ENCODE results near the gene CELF2.
A peak's percentile ranks its signal among the peaks of the same experiment; 100 is the strongest.

Gene CELF2

GRCh38 chr10:11154849-11155498 lies 137.3 kb downstream of the CELF2 start:
- DNase-seq (ENCODE audit: low spot score) = no peak

DNA sequence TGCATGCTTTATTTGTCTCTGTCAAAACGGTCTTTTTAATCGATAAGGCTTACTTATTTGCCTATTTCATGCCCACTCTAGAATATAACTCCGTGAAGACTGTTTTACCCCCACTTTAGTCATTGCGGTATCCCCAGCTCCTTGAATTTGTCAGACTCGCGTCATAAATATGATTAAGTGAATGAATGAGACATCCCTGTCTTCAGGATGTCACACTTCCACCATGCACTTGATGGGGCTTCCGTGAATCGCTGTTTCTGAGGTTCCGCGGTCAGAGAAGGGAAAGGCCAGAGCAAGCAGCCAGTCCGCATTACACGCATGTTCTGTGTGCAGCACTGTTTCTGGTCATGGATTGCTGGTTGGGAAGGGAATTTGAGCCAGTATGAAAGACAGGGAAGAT lies 138.8 kb downstream of the CELF2 start:
- no peak for DNase-seq (ENCODE audit: low spot score)

GRCh38 chr10:11157292-11158076 lies 139.8 kb downstream of the CELF2 start:
- no peak for DNase-seq (ENCODE audit: low spot score)

DNA sequence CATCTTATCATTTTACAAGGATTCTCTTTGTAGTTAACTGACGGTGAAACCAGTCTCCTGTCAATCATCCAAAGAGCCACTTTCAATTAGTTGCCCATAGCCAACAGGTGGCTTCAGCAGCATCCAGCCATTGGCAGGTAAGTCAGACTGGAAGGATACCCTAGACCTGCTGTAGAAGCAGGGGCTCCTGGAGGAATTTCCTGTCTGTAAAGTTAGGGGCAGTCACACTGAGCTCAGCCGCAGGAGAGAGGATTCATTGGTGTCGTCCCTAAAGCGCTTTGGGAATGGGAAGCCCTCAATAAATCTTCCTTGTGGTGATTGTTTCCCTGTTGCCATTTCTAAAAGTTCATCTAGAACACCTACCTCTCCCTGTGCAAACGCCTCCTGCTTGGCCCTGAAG lies 140.4 kb downstream of the CELF2 start:
- no peak for DNase-seq (ENCODE audit: low spot score)

- DNase-seq (ENCODE audit: low spot score) = no peak
Observed at GRCh38 chr10:11159543-11160215, 142.0 kb downstream of the CELF2 start.

DNA sequence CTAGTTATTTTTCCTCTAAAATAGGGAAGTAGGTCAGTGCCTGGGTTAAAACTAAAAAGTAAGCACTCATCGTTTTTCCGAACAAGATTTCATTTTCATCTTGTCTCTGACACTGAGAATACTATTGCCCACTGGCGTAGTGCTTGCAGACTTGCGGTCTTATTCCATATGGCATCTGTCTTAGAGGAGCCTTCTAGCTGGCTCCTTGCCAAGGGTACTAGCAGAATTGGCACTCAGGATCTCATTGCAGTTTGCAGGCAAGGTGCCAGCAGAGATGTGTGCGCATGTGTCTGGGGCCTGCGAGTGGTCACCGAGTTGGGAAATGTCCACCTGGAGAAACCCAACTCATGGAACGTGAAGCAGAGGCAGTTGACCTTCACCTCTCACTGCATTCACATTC lies 143.4 kb downstream of the CELF2 start:
- no peak for DNase-seq (ENCODE audit: low spot score)

DNA sequence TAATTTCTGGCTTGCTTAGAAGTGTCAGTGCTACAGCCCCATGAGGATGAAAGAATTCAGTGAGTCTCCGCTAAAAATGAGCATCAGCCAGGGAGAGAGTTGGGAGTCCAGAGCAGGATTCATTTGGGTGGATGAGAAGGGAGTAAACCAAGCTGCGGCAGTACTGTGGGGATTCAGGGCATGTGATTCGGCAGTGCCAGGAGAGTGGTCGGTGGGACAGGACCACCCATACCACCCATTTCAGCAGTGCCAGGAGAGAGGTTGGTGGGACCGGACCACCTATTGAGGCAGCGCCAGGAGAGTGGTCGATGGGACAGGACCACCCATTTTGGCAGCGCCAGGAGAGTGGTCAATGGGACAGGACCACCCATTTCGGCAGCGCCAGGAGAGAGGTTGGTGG lies 144.2 kb downstream of the CELF2 start:
- no peak for DNase-seq (ENCODE audit: low spot score)

DNA sequence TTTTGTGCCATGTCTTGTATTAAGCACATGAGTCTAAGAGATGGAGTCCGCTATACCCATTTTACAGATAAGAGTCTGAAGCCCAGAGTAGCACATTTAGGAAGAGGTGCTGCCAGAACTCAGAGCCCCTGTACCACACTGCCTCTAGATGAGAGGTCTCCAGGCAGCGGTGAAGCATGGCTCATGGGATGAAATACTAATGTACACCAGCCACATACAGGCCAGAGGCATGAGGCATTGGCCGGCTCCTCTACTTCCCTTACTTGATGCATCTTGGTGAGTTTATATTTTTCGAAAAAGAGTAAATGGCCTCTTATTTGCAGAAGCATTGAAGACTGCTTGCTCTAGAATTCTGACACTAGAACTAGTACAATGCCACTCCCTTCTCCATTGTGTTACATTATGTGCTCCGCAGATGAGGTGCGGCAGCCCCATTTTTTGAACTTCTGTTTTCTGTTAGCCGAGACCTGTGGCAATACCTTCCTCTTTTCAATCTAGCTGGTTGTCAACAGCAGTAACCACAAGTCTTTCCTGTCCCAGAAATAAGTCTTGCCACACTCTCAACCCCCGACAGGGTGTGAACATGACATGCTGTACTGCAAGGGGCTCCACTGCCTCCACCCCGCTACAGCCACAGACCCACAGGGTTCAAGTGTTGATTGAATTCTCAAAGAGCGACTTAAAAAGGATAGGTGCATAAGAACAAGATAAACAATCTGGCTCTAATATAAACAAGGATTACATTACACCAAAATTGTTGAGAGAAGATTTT lies 145.3 kb downstream of the CELF2 start:
- no peak for DNase-seq (ENCODE audit: low spot score)

DNA sequence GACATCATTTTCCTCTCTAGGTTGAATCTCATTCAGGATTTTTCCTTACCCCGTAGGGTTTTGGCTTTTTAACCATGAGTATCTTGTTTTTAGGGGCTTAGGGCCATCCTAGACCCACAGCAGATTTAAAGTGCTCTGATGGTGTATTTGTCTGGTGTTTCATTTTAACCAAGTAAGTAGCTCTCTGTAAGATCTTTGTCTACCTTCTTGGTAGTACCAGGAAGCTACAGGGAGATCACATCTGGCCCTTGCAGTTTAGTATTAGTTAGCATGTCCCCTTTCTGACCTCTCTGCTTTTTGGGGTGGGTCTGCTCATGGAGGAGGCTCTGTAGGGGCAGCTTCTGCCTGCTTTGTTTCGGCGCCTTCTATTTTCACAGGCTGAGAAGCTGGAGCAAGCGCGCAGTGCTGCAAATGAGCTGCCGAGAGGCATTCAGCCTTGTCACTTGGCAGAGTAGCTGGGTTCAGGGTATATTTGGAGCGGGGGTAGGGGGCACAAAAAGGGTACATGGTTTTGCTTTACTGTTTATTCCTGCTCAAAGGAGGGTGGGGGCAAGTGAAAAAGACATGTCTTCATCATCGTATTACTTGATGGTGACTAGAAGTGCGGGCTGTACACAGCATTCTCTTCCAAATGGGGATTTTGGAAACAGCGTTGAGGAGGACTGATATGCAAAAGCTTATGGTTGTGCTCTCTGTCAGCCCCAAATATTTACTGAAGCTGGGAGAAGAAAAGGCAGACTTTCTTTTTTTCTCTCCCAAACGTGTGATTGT lies 146.3 kb downstream of the CELF2 start:
- no peak for DNase-seq (ENCODE audit: low spot score)

DNA sequence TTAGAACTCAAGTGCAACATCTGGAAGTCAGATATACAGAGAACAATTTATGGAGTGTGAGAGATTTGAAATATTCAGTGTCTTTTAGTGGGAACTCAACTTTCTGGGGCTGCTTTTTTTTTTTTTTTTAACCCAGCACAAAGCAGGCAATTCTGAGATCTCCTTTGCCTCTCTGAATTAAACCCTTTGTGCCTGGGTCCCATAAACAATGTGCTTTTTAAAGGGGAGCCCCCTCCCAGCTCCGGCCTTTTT lies 146.8 kb downstream of the CELF2 start:
- DNase-seq (ENCODE audit: low spot score) = no peak

DNA sequence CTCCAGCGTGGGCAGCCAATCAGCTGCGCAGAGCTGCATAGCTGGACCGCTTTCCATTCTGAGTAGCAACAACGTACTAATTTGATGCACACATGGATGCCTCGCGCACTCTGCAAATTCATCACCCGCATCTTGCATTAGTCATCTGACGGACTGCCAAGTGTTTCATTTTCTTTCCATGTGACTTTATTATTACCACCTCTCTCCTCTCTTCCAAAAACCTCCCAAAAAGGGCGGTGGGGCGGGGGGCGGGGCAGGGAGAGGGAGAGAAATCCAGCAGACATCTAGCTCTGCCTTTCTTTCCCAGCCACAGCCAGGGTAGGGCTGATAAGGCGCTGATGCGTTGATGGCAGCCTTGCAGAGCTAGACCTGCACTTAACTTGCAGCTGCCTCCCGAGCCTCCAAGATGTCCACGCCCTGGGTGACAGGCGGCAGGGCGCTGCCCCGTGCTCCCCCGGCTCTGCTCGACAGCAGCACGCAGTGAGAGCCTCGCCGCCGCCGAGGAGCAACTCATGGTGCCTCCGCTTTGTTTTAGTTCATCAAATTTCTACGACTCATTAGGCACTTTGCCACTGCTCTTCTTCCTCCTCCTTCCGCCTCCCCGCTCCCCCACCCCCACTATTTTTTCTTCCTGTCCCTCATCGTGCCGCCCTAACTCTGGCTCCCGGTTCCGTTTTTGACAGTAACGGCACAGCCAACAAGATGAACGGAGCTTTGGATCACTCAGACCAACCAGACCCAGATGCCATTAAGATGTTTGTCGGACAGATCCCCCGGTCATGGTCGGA lies 147.3 kb downstream of the CELF2 start:
- peak; percentile 64 for DNase-seq (ENCODE audit: low spot score)

- DNase-seq (ENCODE audit: low spot score) = no peak
Observed at GRCh38 chr10:11165591-11166543, 148.2 kb downstream of the CELF2 start.

GRCh38 chr10:11166550-11166949 lies 148.9 kb downstream of the CELF2 start:
- DNase-seq (ENCODE audit: low spot score) = no peak

GRCh38 chr10:11167233-11167966 lies 149.7 kb downstream of the CELF2 start:
- DNase-seq (ENCODE audit: low spot score) = no peak

DNA sequence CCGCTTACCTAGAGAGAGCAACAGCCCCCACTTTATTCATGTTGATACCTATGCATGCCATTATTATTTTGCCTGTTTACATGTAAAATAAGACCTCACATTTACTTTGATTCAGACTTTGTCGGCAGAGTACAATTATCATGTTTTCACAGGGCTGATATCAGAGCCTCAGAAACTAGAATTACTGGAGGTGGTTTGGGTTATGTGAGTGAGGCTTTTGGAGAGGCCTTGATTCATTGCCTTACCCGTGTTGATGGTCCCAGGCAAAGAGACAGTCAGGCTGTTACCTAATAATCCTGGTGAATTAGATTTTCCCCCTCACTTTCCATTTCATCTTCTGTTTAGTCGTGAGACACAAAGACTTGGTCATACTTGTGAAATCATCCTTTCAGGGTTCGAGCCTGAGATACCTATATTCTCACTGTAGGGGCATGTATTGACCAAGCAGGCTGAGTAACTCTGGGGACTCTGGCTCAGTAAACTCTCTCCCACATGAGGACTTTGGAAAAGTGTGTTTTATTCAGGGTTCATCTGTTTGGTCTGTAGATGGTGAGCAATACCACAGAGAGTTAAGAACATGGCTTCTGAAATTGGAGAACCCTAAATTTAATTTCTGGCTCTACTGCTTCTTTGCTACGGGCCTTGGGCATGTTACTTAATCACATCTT lies 150.9 kb downstream of the CELF2 start:
- no peak for DNase-seq (ENCODE audit: low spot score)

- DNase-seq (ENCODE audit: low spot score) = no peak
Observed at GRCh38 chr10:11169976-11170375, 152.3 kb downstream of the CELF2 start.

GRCh38 chr10:11170574-11170973 lies 152.9 kb downstream of the CELF2 start:
- DNase-seq (ENCODE audit: low spot score) = no peak

DNA sequence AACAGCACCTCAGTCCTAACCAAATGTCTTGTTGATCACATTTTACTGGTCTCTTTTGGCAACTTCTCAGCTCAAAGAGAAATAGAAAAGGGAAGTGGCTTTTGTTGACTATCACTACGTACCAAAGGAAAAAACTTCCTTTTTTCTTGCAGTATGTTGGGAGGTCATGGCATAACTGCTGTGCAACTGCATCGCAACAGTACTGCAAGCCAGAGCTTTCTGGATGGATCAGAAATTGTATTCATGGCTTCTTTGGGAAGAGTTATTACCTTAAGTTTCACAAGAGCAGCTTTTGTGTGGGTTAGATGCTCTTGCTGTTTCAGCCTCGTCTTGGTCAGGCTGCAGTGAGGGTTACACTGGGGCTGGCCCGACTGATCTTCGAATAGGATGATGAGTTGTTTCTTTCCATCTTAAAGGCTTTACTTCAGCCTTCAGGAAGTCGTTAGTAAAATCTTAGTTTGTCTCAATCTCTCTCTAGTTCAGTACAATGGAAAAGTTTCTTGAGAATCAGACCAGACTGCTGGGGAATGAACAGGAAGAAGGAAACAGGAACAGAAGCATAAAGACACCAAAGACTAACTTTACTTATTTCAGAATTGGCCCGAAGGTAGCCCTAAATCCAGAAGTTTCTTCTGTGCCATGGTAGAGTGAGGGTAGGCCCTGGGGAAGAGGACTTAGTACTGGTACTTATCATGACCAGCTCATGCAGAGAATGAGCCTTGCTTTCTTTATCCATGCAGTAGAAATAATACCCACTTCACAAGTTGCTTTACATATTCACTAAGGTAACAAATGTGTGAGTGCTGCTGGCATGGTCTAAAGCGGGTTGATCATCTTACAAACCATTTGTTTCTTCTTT lies 153.6 kb downstream of the CELF2 start:
- DNase-seq (ENCODE audit: low spot score) = no peak
